ENCODE results near the gene MED13L. TPM values are rescaled to one million over a fixed set of nuclear protein-coding genes. Genes with fewer than 3 reads are reported as not detected.

MED13L gene
- total RNA-seq, 1 experiment from 2014 or later, result 94.1 TPM

DNA sequence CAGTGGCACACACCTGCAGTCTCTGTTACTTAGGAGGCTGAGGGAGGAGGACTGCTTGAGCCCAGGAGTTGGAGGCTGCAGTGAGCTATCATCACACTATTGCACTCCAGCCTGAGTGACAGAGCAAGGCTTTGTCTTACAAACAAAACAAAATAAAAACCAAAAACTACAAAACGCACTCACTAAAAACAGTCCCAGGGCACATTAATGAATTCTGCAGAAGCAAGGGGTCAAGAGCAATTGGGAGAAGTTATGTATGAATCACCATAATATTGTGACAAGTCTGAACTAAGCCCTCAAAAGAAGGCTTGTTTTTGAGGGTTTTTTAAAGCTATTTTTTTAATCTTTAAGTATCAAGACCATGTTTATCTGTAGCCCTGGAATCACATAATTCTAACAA is 201.1 kb downstream of the MED13L start:
- Histone ChIP-seq H3K27ac (ENCODE audit: low read depth, low read length, poor library complexity, severe bottlenecking) (no peak overlapping the region), H3K36me3 (ENCODE audit: insufficient read depth, low read length, poor library complexity, severe bottlenecking) (no peaks in the 10 kb centered on the region), H3K27me3 (replicated peaks; ENCODE audit: insufficient read depth, low read depth, low read length, poor library complexity) (no peaks in the 10 kb centered on the region), H3K4me3 (ENCODE audit: low read depth, low read length, poor library complexity, severe bottlenecking) (no peak overlapping the region), H3K9me3 (ENCODE audit: low read depth, low read length, poor library complexity, severe bottlenecking) (no peaks in the 10 kb centered on the region), H3K4me1 (ENCODE audit: insufficient read depth, low read length, poor library complexity, severe bottlenecking) (peaks cover 28% of the 10 kb centered on the region)
- BruUV-seq (replicated peaks), result no TSS peak
- ChIA-PET POLR2A (ENCODE audit: low non-redundant PET) (no interaction called here), CTCF (no interaction called here)
- TF ChIP-seq CTCF (conservative IDR thresholded peaks at IDR 0.05; ENCODE audit: low read depth, low read length) (no peak), EZH2 (IDR thresholded peaks at IDR 0.05; ENCODE audit: borderline replicate concordance, low read depth, low read length, poor library complexity, severe bottlenecking) (no peak)
- no peak for DNase-seq (ENCODE audit: low spot score)
- intact Hi-C loops (cut with micrococcal nuclease; ENCODE audit: unreplicated experiment), result no loop called here

DNA sequence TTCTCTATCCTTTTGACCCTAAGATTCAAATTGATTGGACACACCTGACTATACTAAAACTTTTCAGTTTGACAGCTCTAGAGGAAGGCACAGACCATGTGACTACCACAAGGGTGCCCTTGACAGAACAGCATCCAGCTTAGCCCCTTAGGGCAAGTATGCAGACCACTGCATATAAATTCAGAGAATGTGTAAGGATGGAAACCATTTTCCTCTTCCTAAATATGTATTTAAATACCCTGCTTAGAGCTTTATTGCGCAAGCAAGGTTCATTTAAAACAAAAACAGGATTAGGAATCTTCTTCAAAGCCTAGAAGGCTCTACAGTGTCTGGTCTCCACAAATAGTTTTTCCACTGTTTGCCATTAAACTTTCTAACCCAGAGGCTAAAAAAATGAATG is 202.8 kb downstream of the MED13L start:
- Histone ChIP-seq H3K4me3 (ENCODE audit: low read depth, low read length, poor library complexity, severe bottlenecking) (no peak overlapping the region), H3K36me3 (ENCODE audit: insufficient read depth, low read length, poor library complexity, severe bottlenecking) (no peaks in the 10 kb centered on the region), H3K4me1 (ENCODE audit: insufficient read depth, low read length, poor library complexity, severe bottlenecking) (peaks cover 29% of the 10 kb centered on the region), H3K9me3 (ENCODE audit: low read depth, low read length, poor library complexity, severe bottlenecking) (no peaks in the 10 kb centered on the region), H3K27me3 (replicated peaks; ENCODE audit: insufficient read depth, low read depth, low read length, poor library complexity) (no peaks in the 10 kb centered on the region), H3K27ac (ENCODE audit: low read depth, low read length, poor library complexity, severe bottlenecking) (peak overlapping the region; percentile 39)
- intact Hi-C loops (cut with micrococcal nuclease; ENCODE audit: unreplicated experiment), result no loop called here
- ChIA-PET POLR2A (ENCODE audit: low non-redundant PET) (no interaction called here), CTCF (no interaction called here)
- DNase-seq (ENCODE audit: low spot score), result no peak
- TF ChIP-seq EZH2 (IDR thresholded peaks at IDR 0.05; ENCODE audit: borderline replicate concordance, low read depth, low read length, poor library complexity, severe bottlenecking) (no peak), CTCF (conservative IDR thresholded peaks at IDR 0.05; ENCODE audit: low read depth, low read length) (no peak)
- BruUV-seq (replicated peaks), result no TSS peak

GRCh38 chr12:116071555-116072230 is 205.8 kb downstream of the MED13L start:
- BruUV-seq (replicated peaks), result no TSS peak
- Histone ChIP-seq H3K27me3 (replicated peaks; ENCODE audit: insufficient read depth, low read depth, low read length, poor library complexity) (no peaks in the 10 kb centered on the region), H3K9me3 (ENCODE audit: low read depth, low read length, poor library complexity, severe bottlenecking) (no peaks in the 10 kb centered on the region), H3K4me1 (ENCODE audit: insufficient read depth, low read length, poor library complexity, severe bottlenecking) (peaks cover 37% of the 10 kb centered on the region), H3K36me3 (ENCODE audit: insufficient read depth, low read length, poor library complexity, severe bottlenecking) (no peaks in the 10 kb centered on the region), H3K4me3 (ENCODE audit: low read depth, low read length, poor library complexity, severe bottlenecking) (no peak overlapping the region), H3K27ac (ENCODE audit: low read depth, low read length, poor library complexity, severe bottlenecking) (no peak overlapping the region)
- intact Hi-C loops (cut with micrococcal nuclease; ENCODE audit: unreplicated experiment), result no loop called here
- POLR2A ChIA-PET (ENCODE audit: low non-redundant PET), result no interaction called here
- TF ChIP-seq EZH2 (IDR thresholded peaks at IDR 0.05; ENCODE audit: borderline replicate concordance, low read depth, low read length, poor library complexity, severe bottlenecking) (no peak), CTCF (conservative IDR thresholded peaks at IDR 0.05; ENCODE audit: low read depth, low read length) (no peak)
- CTCF ChIA-PET, result no interaction called here
- peak; percentile 33 for DNase-seq (ENCODE audit: low spot score)

Measured in A673 (cell line).